PFSK-1 (cell line): ENCODE results near the gene LDLR.

ENCODE experiments used
- REST ChIP-seq, 2 experiments: IDR thresholded peaks; 2 replicates each; pipeline versions ENCODE4 v1.6.1 to v1.8.0; 2011 to 2012; ENCODE audit warnings: low read depth in 2 of 2, low read length in 2 of 2, control low read depth in 1 of 2, inconsistent platforms in 1 of 2, mild to moderate bottlenecking in 1 of 2, moderate library complexity in 1 of 2; ENCODE audit not compliant: insufficient read depth in 1 of 2
- TAF1 ChIP-seq: IDR thresholded peaks from 2 replicates; pipeline ENCODE4 v1.6.1; 2012; ENCODE audit warnings: low read length, control low read depth, borderline replicate concordance; ENCODE audit not compliant: insufficient read depth

- TF ChIP-seq REST (IDR thresholded peaks at IDR 0.05; ENCODE audit: insufficient read depth in 1 of 2, low read depth in 2 of 2, low read length in 2 of 2) (no peak), TAF1 (no peak)
These were observed 19.5 kb downstream of the LDLR start for GRCh38 chr19:11108746-11109145.
